HepG2 (cell line): ENCODE measurements around the gene IL18. TPM values are rescaled to one million over a fixed set of nuclear protein-coding genes. Genes with fewer than 3 reads are reported as not detected.

Experiments
- ATAC-seq: fragments of 200-7000 bp; cut with Tn5 transposase; 3 replicates; pipeline ENCODE4 v1.9.1; 2020; ENCODE audit warnings: mild to moderate bottlenecking, moderate library complexity
- BruUV-seq: library from RNA; stranded (reverse); fragments of 400-500 nt; replicated peaks from 2 replicates; lab custom pipeline; 2021; lab: Mats Ljungman, UMichigan
- CTCF ChIA-PET: fragments of 300-600 bp; formaldehyde crosslinking; extraction: SDS; loops from one replicate; lab custom pipeline; 2021; ENCODE audit warnings: low total read pairs, inconsistent platforms, low intra/inter-chr PET ratio; lab: Yijun Ruan, JAX
- POLR2A ChIA-PET: fragments of 350-600 bp; sonication (Branson Sonifier 250); formaldehyde crosslinking; loops from one replicate; lab custom pipeline; 2020; ENCODE audit warnings: antibody characterized with exemption, inconsistent platforms; lab: Yijun Ruan, JAX
- DNase-seq: peaks from one replicate; pipeline ENCODE4 v3.0.0-alpha.2; 2015; ENCODE audit warnings: low spot score
- FAIRE-seq: peaks from 3 replicates; lab custom pipeline; 2011; peaks lifted over from hg19 to GRCh38; lab: Jason Lieb, UNC
- H2AFZ ChIP-seq: one replicate; pipeline ENCODE4 v1.6.1; 2011; ENCODE audit warnings: low read length, inconsistent platforms
- H3K27ac ChIP-seq: fragments of 300-600 bp; 3 replicates; pipeline ENCODE4 v1.8.0; 2011; ENCODE audit warnings: mixed run types, mild to moderate bottlenecking, mixed read lengths, low read length, inconsistent platforms; ENCODE audit not compliant: insufficient read depth; ENCODE audit errors: extremely low read length
- H3K27me3 ChIP-seq, 2 experiments: fragments of 200-600 bp in 1 of 2; 2 replicates in 1 of 2; 3 replicates in 1 of 2; pipeline versions ENCODE4 v1.6.0 to v1.8.0; 2011; ENCODE audit warnings: low read length in 2 of 2, mild to moderate bottlenecking in 2 of 2, moderate library complexity in 2 of 2, inconsistent platforms in 1 of 2; ENCODE audit not compliant: insufficient read depth in 2 of 2, control insufficient read depth in 1 of 2
- H3K36me3 ChIP-seq, 2 experiments: fragments of 200-600 bp in 1 of 2; replicated peaks in 1 of 2; 2 replicates in 1 of 2; 3 replicates in 1 of 2; pipeline versions ENCODE4 v1.5.1 to v1.8.0; 2011; ENCODE audit warnings: low read length in 2 of 2, inconsistent platforms in 1 of 2; ENCODE audit not compliant: insufficient read depth in 2 of 2, control insufficient read depth in 1 of 2
- H3K4me1 ChIP-seq: 2 replicates; pipeline ENCODE4 v1.5.1; 2012; ENCODE audit warnings: low read length, inconsistent platforms; ENCODE audit not compliant: insufficient read depth
- H3K4me2 ChIP-seq: 2 replicates; pipeline ENCODE4 v1.6.0; 2011; ENCODE audit warnings: low read depth, low read length, inconsistent platforms
- H3K4me3 ChIP-seq, 3 experiments: fragments of 200-600 bp in 1 of 3; sonication (generic), shearing (Covaris generic) in 1 of 3; replicated peaks in 1 of 3; 2 replicates each; pipeline ENCODE4 v1.5.1; 2011 to 2016; ENCODE audit warnings: low read length in 3 of 3, inconsistent platforms in 2 of 3, low read depth in 2 of 3, mild to moderate bottlenecking in 2 of 3, control low read depth in 1 of 3, mixed read lengths in 1 of 3; ENCODE audit not compliant: insufficient read depth in 1 of 3
- H3K79me2 ChIP-seq: one replicate; pipeline ENCODE4 v1.6.1; 2011; ENCODE audit warnings: low read length, inconsistent platforms; ENCODE audit not compliant: insufficient read depth
- H3K9ac ChIP-seq: 2 replicates; pipeline ENCODE4 v1.6.0; 2011; ENCODE audit warnings: mild to moderate bottlenecking, low read depth, low read length, inconsistent platforms; ENCODE audit not compliant: insufficient read depth
- H3K9me3 ChIP-seq: 2 replicates; pipeline ENCODE4 v1.5.1; 2012; ENCODE audit warnings: mild to moderate bottlenecking, low read length
- H4K20me1 ChIP-seq: 2 replicates; pipeline ENCODE4 v1.6.0; 2011; ENCODE audit warnings: inconsistent platforms, mild to moderate bottlenecking, low read length, moderate library complexity; ENCODE audit not compliant: insufficient read depth
- BCL6 ChIP-seq: IDR thresholded peaks from 2 replicates; pipeline ENCODE4 v1.6.1; 2016; ENCODE audit warnings: missing genetic modification reagents, missing compliant biosample characterization
- HHEX ChIP-seq: IDR thresholded peaks from 2 replicates; pipeline ENCODE4 v1.6.1; 2016; ENCODE audit warnings: control low read depth
- HMGA1 ChIP-seq: sonication (generic); formaldehyde crosslinking; conservative IDR thresholded peaks from 2 replicates; pipeline ENCODE4 v1.4.0; 2020; ENCODE audit warnings: missing genetic modification reagents
- POLR2A ChIP-seq, 2 experiments: IDR thresholded peaks; 2 replicates each; pipeline ENCODE4 v1.6.1; 2011; ENCODE audit warnings: low read depth in 2 of 2, low read length in 2 of 2, mild to moderate bottlenecking in 1 of 2, moderate library complexity in 1 of 2; ENCODE audit not compliant: insufficient read depth in 1 of 2
- RARA ChIP-seq: IDR thresholded peaks from 2 replicates; pipeline ENCODE4 v1.6.1; 2016; ENCODE audit warnings: missing genetic modification reagents, missing compliant biosample characterization
- RBM39 ChIP-seq: fragments of 200-400 bp; formaldehyde crosslinking; IDR thresholded peaks from one replicate; pipeline ENCODE4 v1.6.1; 2018; ENCODE audit warnings: antibody characterized with exemption, mild to moderate bottlenecking, low read depth, low read length; ENCODE audit not compliant: poor library complexity, severe bottlenecking
- REXO4 ChIP-seq: sonication (generic); formaldehyde crosslinking; IDR thresholded peaks from 2 replicates; pipeline ENCODE4 v1.8.0; 2022; ENCODE audit warnings: missing genetic modification reagents, mild to moderate bottlenecking, borderline replicate concordance
- TARDBP ChIP-seq: sonication (generic); formaldehyde crosslinking; IDR thresholded peaks from 2 replicates; pipeline ENCODE4 v1.8.0; 2022; ENCODE audit warnings: mild to moderate bottlenecking, missing genetic modification reagents
- TBP ChIP-seq: sonication (generic); formaldehyde crosslinking; IDR thresholded peaks from 2 replicates; pipeline ENCODE4 v1.5.0; 2020; ENCODE audit warnings: missing genetic modification reagents
- ZNF260 ChIP-seq: sonication (generic); formaldehyde crosslinking; IDR thresholded peaks from 2 replicates; pipeline ENCODE4 v1.4.0; 2020; ENCODE audit warnings: missing genetic modification reagents, low read depth, mild to moderate bottlenecking, borderline replicate concordance
- ZNF382 ChIP-seq: sonication (generic); formaldehyde crosslinking; IDR thresholded peaks from 2 replicates; pipeline ENCODE4 v1.5.0; 2020; ENCODE audit warnings: missing genetic modification reagents, mild to moderate bottlenecking, borderline replicate concordance
- ZNF563 ChIP-seq: sonication (generic); formaldehyde crosslinking; IDR thresholded peaks from 2 replicates; pipeline ENCODE4 v1.8.0; 2022; ENCODE audit warnings: mild to moderate bottlenecking, moderate library complexity, missing genetic modification reagents
- ZNF713 ChIP-seq: sonication (generic); formaldehyde crosslinking; IDR thresholded peaks from 2 replicates; pipeline ENCODE4 v1.4.0; 2020; ENCODE audit warnings: mild to moderate bottlenecking, missing genetic modification reagents
- WGBS: methylation state at CpG from one replicate; pipeline ENCODE4 v1.1.6; 2017; ENCODE audit warnings: low lambda C conversion rate; 5-methylcytosine and 5-hydroxymethylcytosine counted together
- in situ Hi-C: cut with HindIII; loops from 2 replicates; pipeline ENCODE4 v1.10.0; 2017; ENCODE audit warnings: low pct_unique_long_range_greater_than_20kb; ENCODE audit not compliant: extremely low pct_ligation_motif_present
- intact Hi-C: fragments of 100-400 bp; cut with micrococcal nuclease; formaldehyde crosslinking; loops from one replicate; pipeline ENCODE4 v1.10.0; 2022; ENCODE audit not compliant: unreplicated experiment
- polyA plus RNA-seq, 8 experiments: library from polyadenylated mRNA; depleted of rRNA in 3 of 8; stranded (reverse) in 7 of 8; unstranded in 1 of 8; fragments of >200 nt; fragmentation: Illumina TruSeq in 4 of 8; extraction: Trizol in 4 of 8; gene quantifications; 2 replicates each; pipeline versions ENCODE4 v1.2.1 to v1.2.3, GENCODE V29; 2011 to 2016; ENCODE audit warnings: low read depth in 4 of 8, missing spikeins in 1 of 8, mixed read lengths in 1 of 8; ENCODE audit not compliant: insufficient read depth in 1 of 8
- total RNA-seq, 5 experiments: library from RNA; depleted of rRNA; stranded (reverse); fragments of >200 nt; fragmentation: Illumina TruSeq; extraction: Trizol; gene quantifications; 2 replicates each; pipeline ENCODE4 v1.2.3, GENCODE V29; 2016; ENCODE audit warnings: low read depth in 1 of 5
- TF ChIP-seq, protein P1 (sequence below): sonication (generic); formaldehyde crosslinking; IDR thresholded peaks from 2 replicates; pipeline ENCODE4 v1.5.0; 2020; ENCODE audit warnings: mild to moderate bottlenecking, low read depth, missing genetic modification reagents, borderline replicate concordance

The IL18 gene
- total and polyA plus RNA-seq, 2 of the 13 experiments (the other 11 are each of a cell fraction or from before 2014, with no cell fraction given), result 0.89 to 2.7 TPM

- peaks cover 20% of the 10 kb centered on the region for H3K4me1 ChIP-seq
- H3K27ac ChIP-seq, result no peak overlapping the region
- ChIA-PET CTCF (no interaction called here), POLR2A (interaction anchor here (1.2 kb wide), 1 partner anchor 42 kb away, joined by 3 read pairs; no protein-coding TSS in a partner anchor)
- FAIRE-seq (no peak), DNase-seq (no peak), ATAC-seq (no peak)
- H4K20me1 ChIP-seq, result no peaks in the 10 kb centered on the region
- no peak overlapping the region for H2AFZ ChIP-seq
- in situ Hi-C loops (no loop called here), intact Hi-C loops (no loop called here)
- H3K4me3 ChIP-seq, result no peak overlapping the region
- 92% methylated on average over 5 of the region's 5 CpGs for WGBS
- H3K4me2 ChIP-seq, result no peak overlapping the region
- H3K27me3 ChIP-seq, result no peaks in the 10 kb centered on the region
- H3K9ac ChIP-seq, result no peak overlapping the region
- no peaks in the 10 kb centered on the region for H3K79me2 ChIP-seq
- no TSS peak for BruUV-seq
- no peaks in the 10 kb centered on the region for H3K36me3 ChIP-seq
- no peaks in the 10 kb centered on the region for H3K9me3 ChIP-seq
- no peak for TF ChIP-seq RBM39
- TF ChIP-seq RARA (CRISPR knock-in tag), result no peak
Observed at GRCh38 chr11:112156153-112156955, 7.5 kb downstream of the IL18 start.

DNA sequence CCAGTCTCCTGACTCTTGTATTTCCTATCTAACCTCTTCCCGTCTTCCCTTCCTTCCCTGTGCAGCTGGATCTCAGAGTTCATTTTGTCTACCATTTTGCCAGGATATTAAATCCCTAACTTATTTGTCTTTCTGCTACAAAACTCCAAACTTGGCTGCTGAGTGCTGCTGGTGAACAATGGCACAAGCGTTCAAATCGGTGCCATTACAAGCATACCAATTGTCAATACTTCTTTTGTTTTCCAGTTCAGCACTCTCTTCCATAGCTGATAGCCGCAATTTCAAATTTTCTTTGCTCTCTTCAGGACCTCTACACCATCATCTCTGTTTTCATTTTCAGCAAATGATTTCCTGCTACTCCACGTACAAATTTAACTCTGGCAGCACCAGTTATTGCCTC is 13.4 kb downstream of the IL18 start:
- Histone ChIP-seq H3K4me1 (no peaks in the 10 kb centered on the region), H3K36me3 (no peaks in the 10 kb centered on the region), H3K4me2 (no peak overlapping the region), H2AFZ (no peak overlapping the region), H3K9ac (no peak overlapping the region), H3K27me3 (no peaks in the 10 kb centered on the region), H3K27ac (no peak overlapping the region), H4K20me1 (no peaks in the 10 kb centered on the region), H3K79me2 (no peaks in the 10 kb centered on the region), H3K4me3 (no peak overlapping the region), H3K9me3 (no peaks in the 10 kb centered on the region)
- FAIRE-seq, result no peak
- DNase-seq, result no peak
- in situ Hi-C loops (no loop called here), intact Hi-C loops (no loop called here)
- no TSS peak for BruUV-seq
- WGBS, result 84% methylated on average over 5 of the region's 5 CpGs
- POLR2A ChIA-PET, result no interaction called here
- ATAC-seq, result no peak
- CTCF ChIA-PET, result no interaction called here
- TF ChIP-seq ZNF260 (CRISPR knock-in tag) (no peak), HMGA1 (no peak), POLR2A (IDR thresholded peaks at IDR 0.05; ENCODE audit: insufficient read depth in 1 of 2, low read depth in 2 of 2, low read length in 2 of 2) (no peak), REXO4 (no peak), TARDBP (no peak), ZNF563 (CRISPR knock-in tag) (no peak), BCL6 (CRISPR knock-in tag) (no peak), ZNF382 (CRISPR knock-in tag) (no peak), TBP (CRISPR knock-in tag) (no peak), HHEX (CRISPR knock-in tag) (no peak), ZNF713 (CRISPR knock-in tag) (no peak)
- TF ChIP-seq, protein P1, sequence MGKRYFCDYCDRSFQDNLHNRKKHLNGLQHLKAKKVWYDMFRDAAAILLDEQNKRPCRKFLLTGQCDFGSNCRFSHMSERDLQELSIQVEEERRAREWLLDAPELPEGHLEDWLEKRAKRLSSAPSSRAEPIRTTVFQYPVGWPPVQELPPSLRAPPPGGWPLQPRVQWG (CRISPR knock-in tag), result no peak
